ENCODE results near the gene ODR4. TPM values are rescaled to one million over a fixed set of nuclear protein-coding genes. Genes with fewer than 3 reads are reported as not detected.
A peak's percentile ranks its signal among the peaks of the same experiment; 100 is the strongest.
"Not testable (repeated sequence)": the region's sequence is repeated elsewhere in the genome, so short reads cannot be mapped to it uniquely, and the experiment has no call there.

The ODR4 gene
- total RNA-seq, 1 donor from 2014 or later, result 19.3 TPM

GRCh38 chr1:186340772-186341171, 34.9 kb upstream of the ODR4 start:
- Mint-ChIP-seq H3K36me3 (ENCODE audit: low read depth, unreplicated experiment) (peaks cover 30% of the 10 kb centered on the region), H3K4me1 (ENCODE audit: unreplicated experiment) (no peaks in the 10 kb centered on the region)

GRCh38 chr1:186347837-186348691, 27.6 kb upstream of the ODR4 start:
- DNase-seq (ENCODE audit: low spot score); H3K4me3 Mint-ChIP-seq (ENCODE audit: unreplicated experiment); H3K9me3 Mint-ChIP-seq (ENCODE audit: unreplicated experiment); H3K4me1 Mint-ChIP-seq (ENCODE audit: unreplicated experiment); H3K27me3 Mint-ChIP-seq (ENCODE audit: unreplicated experiment); H3K27ac Mint-ChIP-seq (ENCODE audit: unreplicated experiment): not testable (repeated sequence)
- peaks cover 39% of the 10 kb centered on the region for H3K36me3 Mint-ChIP-seq (ENCODE audit: low read depth, unreplicated experiment)

More at GRCh38 chr1:186340772-186341171, 34.9 kb upstream of the ODR4 start:
- TF ChIP-seq CTCF (IDR thresholded peaks at IDR 0.05; ENCODE audit: unreplicated experiment), result no peak
- H3K27me3 Mint-ChIP-seq (ENCODE audit: unreplicated experiment), result no peaks in the 10 kb centered on the region
- H3K27ac Mint-ChIP-seq (ENCODE audit: unreplicated experiment), result no peak overlapping the region
- DNase-seq (ENCODE audit: low spot score), result no peak
- H3K9me3 Mint-ChIP-seq (ENCODE audit: unreplicated experiment), result no peaks in the 10 kb centered on the region
- no peak overlapping the region for H3K4me3 Mint-ChIP-seq (ENCODE audit: unreplicated experiment)

- Mint-ChIP-seq H3K9me3 (ENCODE audit: unreplicated experiment) (no peaks in the 10 kb centered on the region), H3K27ac (ENCODE audit: unreplicated experiment) (peak overlapping the region; percentile 98), H3K36me3 (ENCODE audit: low read depth, unreplicated experiment) (peaks cover 16% of the 10 kb centered on the region), H3K4me1 (ENCODE audit: unreplicated experiment) (peaks cover 4% of the 10 kb centered on the region), H3K27me3 (ENCODE audit: unreplicated experiment) (peaks cover 3% of the 10 kb centered on the region), H3K4me3 (ENCODE audit: unreplicated experiment) (peak overlapping the region; percentile 100)
- TF ChIP-seq CTCF (IDR thresholded peaks at IDR 0.05; ENCODE audit: unreplicated experiment), result no peak
- DNase-seq (ENCODE audit: low spot score), result peak; percentile 5
Measured at GRCh38 chr1:186374303-186375151, 1.1 kb upstream of the ODR4 start.

GRCh38 chr1:186375929-186376319, 286 bp downstream of the ODR4 start:
- Mint-ChIP-seq H3K36me3 (ENCODE audit: low read depth, unreplicated experiment) (peaks cover 15% of the 10 kb centered on the region), H3K27me3 (ENCODE audit: unreplicated experiment) (peaks cover 3% of the 10 kb centered on the region), H3K27ac (ENCODE audit: unreplicated experiment) (peak overlapping the region; percentile 98), H3K4me1 (ENCODE audit: unreplicated experiment) (peaks cover 4% of the 10 kb centered on the region), H3K9me3 (ENCODE audit: unreplicated experiment) (no peaks in the 10 kb centered on the region), H3K4me3 (ENCODE audit: unreplicated experiment) (peak overlapping the region; percentile 100)
- no peak for DNase-seq (ENCODE audit: low spot score)
- TF ChIP-seq CTCF (IDR thresholded peaks at IDR 0.05; ENCODE audit: unreplicated experiment), result no peak

DNA sequence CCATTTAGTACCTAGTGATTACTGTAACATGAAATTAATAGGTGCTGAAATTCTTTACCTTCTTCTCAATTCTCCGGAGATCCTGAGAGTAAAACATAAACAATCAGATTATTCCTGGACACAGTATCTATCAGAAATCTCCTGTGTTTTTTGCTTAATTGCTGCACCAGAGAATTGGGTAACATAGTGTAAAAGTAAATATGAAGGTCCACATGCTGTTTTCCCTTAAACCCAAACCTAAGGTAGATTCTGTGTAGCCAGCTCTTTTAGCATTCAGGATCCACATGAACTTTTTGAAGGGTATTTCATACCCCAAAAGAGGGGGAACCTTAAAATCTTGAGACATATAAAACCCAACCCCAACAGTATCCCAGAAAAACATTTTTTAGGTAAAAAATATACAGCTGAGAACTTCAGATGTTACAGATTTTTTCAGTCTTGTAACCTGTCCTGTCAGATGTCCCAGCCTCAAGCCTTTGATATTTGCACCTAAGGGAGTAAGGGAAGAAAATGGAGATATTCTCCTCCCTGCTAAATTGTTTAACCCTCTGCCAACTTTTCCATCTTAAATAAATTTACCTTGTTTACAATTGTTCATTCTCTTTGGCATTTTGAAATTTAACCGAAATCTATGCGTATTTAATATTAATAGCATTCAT, 11.2 kb downstream of the ODR4 start:
- Mint-ChIP-seq H3K27ac (ENCODE audit: unreplicated experiment) (no peak overlapping the region), H3K36me3 (ENCODE audit: low read depth, unreplicated experiment) (peaks cover 9% of the 10 kb centered on the region)

More for the DNA sequence above, 11.2 kb downstream of the ODR4 start:
- H3K27me3 Mint-ChIP-seq (ENCODE audit: unreplicated experiment), result no peaks in the 10 kb centered on the region
- H3K9me3 Mint-ChIP-seq (ENCODE audit: unreplicated experiment), result no peaks in the 10 kb centered on the region
- H3K4me3 Mint-ChIP-seq (ENCODE audit: unreplicated experiment), result no peak overlapping the region
- DNase-seq (ENCODE audit: low spot score), result no peak
- H3K4me1 Mint-ChIP-seq (ENCODE audit: unreplicated experiment), result no peaks in the 10 kb centered on the region
- no peak for TF ChIP-seq CTCF (IDR thresholded peaks at IDR 0.05; ENCODE audit: unreplicated experiment)
